NK-92 (cell line): Measurements from ENCODE around the gene ZNF765.
"Not testable (repeated sequence)": the region's sequence is repeated elsewhere in the genome, so short reads cannot be mapped to it uniquely, and the experiment has no call there.

Source experiments
- DNase-seq: peaks from one replicate; lab custom pipeline; 2025; ENCODE audit not compliant: unreplicated experiment; lab: John Stamatoyannopoulos, UW

The ZNF765 gene

GRCh38 chr19:53394974-53395839 is at the start of gene ZNF765:
Gene ZNF765, plus strand, starts transcription at chr19:53395149. Its CDS starts 2,867 bp downstream, at chr19:53398016.
- peak; percentile 53 for DNase-seq

- no peak for DNase-seq
Measured at GRCh38 chr19:53355739-53356138, 39.2 kb upstream of the ZNF765 start.

GRCh38 chr19:53357821-53358581 is 36.9 kb upstream of the ZNF765 start:
- DNase-seq, result no peak

- DNase-seq, result not testable (repeated sequence)
Measured at GRCh38 chr19:53360056-53360455, 34.9 kb upstream of the ZNF765 start.

GRCh38 chr19:53365134-53365898 is 29.6 kb upstream of the ZNF765 start, which contains the start of gene ZNF525:
Gene ZNF525, plus strand, starts transcription at chr19:53365705. Its CDS starts 6,577 bp downstream, at chr19:53372282.
- DNase-seq, result peak; percentile 76

GRCh38 chr19:53365899-53366493 is 29.0 kb upstream of the ZNF765 start:
- DNase-seq, result no peak

- no peak for DNase-seq
Measured at GRCh38 chr19:53372196-53372595, 22.8 kb upstream of the ZNF765 start.

- no peak for DNase-seq
Measured at GRCh38 chr19:53374288-53374687, 20.7 kb upstream of the ZNF765 start.

- DNase-seq, result no peak
Measured at GRCh38 chr19:53374743-53375142, 20.2 kb upstream of the ZNF765 start.

GRCh38 chr19:53381376-53381775 is 13.6 kb upstream of the ZNF765 start:
- DNase-seq, result no peak

- DNase-seq, result no peak
Measured at GRCh38 chr19:53388168-53388567, 6.8 kb upstream of the ZNF765 start.

- no peak for DNase-seq
Measured at GRCh38 chr19:53388904-53389303, 6.0 kb upstream of the ZNF765 start.

GRCh38 chr19:53389571-53389970 is 5.4 kb upstream of the ZNF765 start:
- DNase-seq, result no peak

- DNase-seq, result no peak
Measured at GRCh38 chr19:53389978-53390377, 5.0 kb upstream of the ZNF765 start.

- DNase-seq, result no peak
Measured at GRCh38 chr19:53394522-53394973, 401 bp upstream of the ZNF765 start.

GRCh38 chr19:53395840-53396524 is 1.0 kb downstream of the ZNF765 start:
- DNase-seq, result not testable (repeated sequence)

GRCh38 chr19:53396525-53396868 is 1.5 kb downstream of the ZNF765 start:
- DNase-seq, result no peak

- DNase-seq, result not testable (repeated sequence)
Measured at GRCh38 chr19:53397918-53398317, 3.0 kb downstream of the ZNF765 start.

GRCh38 chr19:53409505-53410204 is 14.7 kb downstream of the ZNF765 start:
- DNase-seq, result no peak
